OCI-LY3 (cell line): ENCODE measurements around the gene BASP1.

Experiments used
- H2AFZ ChIP-seq: fragments of 200-600, 300-600 bp; shearing (Covaris generic); 2 replicates; pipeline ENCODE4 v1.6.0; 2014; ENCODE audit warnings: antibody characterized with exemption, low read depth, low read length
- H3K27ac ChIP-seq: fragments of 200-600, 300-600 bp; sonication (generic); 2 replicates; pipeline ENCODE4 v1.5.1; 2014; ENCODE audit warnings: mild to moderate bottlenecking, low read length, moderate library complexity, mixed read lengths
- H3K27me3 ChIP-seq: fragments of 200-600, 300-600 bp; sonication (generic); 2 replicates; pipeline ENCODE4 v1.6.1; 2014; ENCODE audit warnings: low read depth, low read length, mixed read lengths
- H3K36me3 ChIP-seq: fragments of 200-600, 300-600 bp; sonication (generic); replicated peaks from 2 replicates; pipeline ENCODE3; 2014; ENCODE audit warnings: low read depth, low read length, mixed read lengths
- H3K4me1 ChIP-seq: fragments of 300-600, 200-600 bp; sonication (generic); 2 replicates; pipeline ENCODE4 v1.6.1; 2014; ENCODE audit warnings: low read length, mixed read lengths
- H3K4me2 ChIP-seq: fragments of 200-600, 300-600 bp; sonication (generic); 2 replicates; pipeline ENCODE4 v1.6.1; 2014; ENCODE audit warnings: low read length, mixed read lengths
- H3K4me3 ChIP-seq: fragments of 300-600, 200-600 bp; sonication (generic); 2 replicates; pipeline ENCODE4 v1.5.1; 2014; ENCODE audit warnings: antibody characterized with exemption, mild to moderate bottlenecking, low read length, moderate library complexity
- H3K79me2 ChIP-seq: fragments of 300-600, 200-600 bp; shearing (Covaris generic); 2 replicates; pipeline ENCODE4 v1.6.1; 2014; ENCODE audit warnings: mild to moderate bottlenecking, low read length, mixed read lengths
- H3K9ac ChIP-seq: fragments of 300-600, 200-600 bp; shearing (Covaris generic); 2 replicates; pipeline ENCODE4 v1.6.0; 2014; ENCODE audit warnings: mild to moderate bottlenecking, low read length, moderate library complexity
- H3K9me3 ChIP-seq: fragments of 200-600, 300-600 bp; shearing (Covaris generic); 2 replicates; pipeline ENCODE4 v1.6.1; 2014; ENCODE audit warnings: low read length, mixed read lengths; ENCODE audit not compliant: insufficient read depth
- H4K20me1 ChIP-seq: fragments of 200-600, 300-600 bp; sonication (generic); 2 replicates; pipeline ENCODE4 v1.6.1; 2016; ENCODE audit warnings: low read length, mixed read lengths; ENCODE audit not compliant: insufficient read depth
- CTCF ChIP-seq: fragments of 200-600, 300-600 bp; sonication (generic); IDR thresholded peaks from 2 replicates; pipeline ENCODE4 v1.5.1; 2014; ENCODE audit warnings: antibody characterized with exemption, low read length, low read depth
- EZH2phosphoT487 ChIP-seq: fragments of 200-600 bp; shearing (Covaris generic); IDR thresholded peaks from 2 replicates; pipeline ENCODE4 v1.6.1; 2018; ENCODE audit warnings: antibody characterized with exemption, mixed run types, low read depth

The BASP1 gene

GRCh38 chr5:17216974-17217492 lies 398 bp upstream of the BASP1 start:
- Histone ChIP-seq H2AFZ (peak overlapping the region; percentile 78; the same call in 1 of the 2 replicates), H3K4me2 (peak overlapping the region; percentile 90), H3K79me2 (peaks cover 46% of the 10 kb centered on the region), H3K9me3 (no peaks in the 10 kb centered on the region), H4K20me1 (peaks cover 34% of the 10 kb centered on the region), H3K36me3 (peaks cover 19% of the 10 kb centered on the region), H3K4me1 (peaks cover 61% of the 10 kb centered on the region), H3K4me3 (peak overlapping the region; percentile 98), H3K9ac (peak overlapping the region; percentile 87), H3K27ac (peak overlapping the region; percentile 50), H3K27me3 (no peaks in the 10 kb centered on the region)
- TF ChIP-seq CTCF (no peak), EZH2phosphoT487 (no peak)

- H3K4me1 ChIP-seq, result peaks cover 61% of the 10 kb centered on the region
- no peaks in the 10 kb centered on the region for H3K27me3 ChIP-seq
- no peak for TF ChIP-seq CTCF
- TF ChIP-seq EZH2phosphoT487, result no peak
- H2AFZ ChIP-seq, result no peak overlapping the region
- H3K4me3 ChIP-seq, result peak overlapping the region; percentile 98
- peaks cover 49% of the 10 kb centered on the region for H4K20me1 ChIP-seq
- H3K36me3 ChIP-seq, result peaks cover 27% of the 10 kb centered on the region
- H3K9ac ChIP-seq, result peak overlapping the region; percentile 91
- peak overlapping the region; percentile 81 for H3K27ac ChIP-seq
- no peaks in the 10 kb centered on the region for H3K9me3 ChIP-seq
- H3K4me2 ChIP-seq, result peak overlapping the region; percentile 98
- H3K79me2 ChIP-seq, result peaks cover 61% of the 10 kb centered on the region
Measured at GRCh38 chr5:17218353-17219005, 1.0 kb downstream of the BASP1 start.

GRCh38 chr5:17219006-17219422 lies 1.6 kb downstream of the BASP1 start:
- no peaks in the 10 kb centered on the region for H3K9me3 ChIP-seq
- peaks cover 61% of the 10 kb centered on the region for H3K4me1 ChIP-seq
- H3K4me2 ChIP-seq, result peak overlapping the region; percentile 98
- H2AFZ ChIP-seq, result no peak overlapping the region
- TF ChIP-seq EZH2phosphoT487, result no peak
- TF ChIP-seq CTCF, result no peak
- H4K20me1 ChIP-seq, result peaks cover 54% of the 10 kb centered on the region
- H3K9ac ChIP-seq, result peak overlapping the region; percentile 91
- peak overlapping the region; percentile 98 for H3K4me3 ChIP-seq
- peak overlapping the region; percentile 81 for H3K27ac ChIP-seq
- no peaks in the 10 kb centered on the region for H3K27me3 ChIP-seq
- peaks cover 66% of the 10 kb centered on the region for H3K79me2 ChIP-seq
- H3K36me3 ChIP-seq, result peaks cover 27% of the 10 kb centered on the region

- peak overlapping the region; percentile 98 for H3K4me3 ChIP-seq
- H3K27me3 ChIP-seq, result no peaks in the 10 kb centered on the region
- H3K27ac ChIP-seq, result peak overlapping the region; percentile 81
- no peaks in the 10 kb centered on the region for H3K9me3 ChIP-seq
- peaks cover 59% of the 10 kb centered on the region for H4K20me1 ChIP-seq
- H3K9ac ChIP-seq, result peak overlapping the region; percentile 91
- H2AFZ ChIP-seq, result no peak overlapping the region
- H3K4me1 ChIP-seq, result peaks cover 61% of the 10 kb centered on the region
- H3K4me2 ChIP-seq, result peak overlapping the region; percentile 98
- H3K36me3 ChIP-seq, result peaks cover 27% of the 10 kb centered on the region
- TF ChIP-seq CTCF, result no peak
- TF ChIP-seq EZH2phosphoT487, result no peak
- H3K79me2 ChIP-seq, result peaks cover 71% of the 10 kb centered on the region
Measured at GRCh38 chr5:17219469-17219868, 2.0 kb downstream of the BASP1 start.
